HG02763 (cell line): Measurements from ENCODE around the gene AVP.
"Not testable (repeated sequence)": the region's sequence is repeated elsewhere in the genome, so short reads cannot be mapped to it uniquely, and the experiment has no call there.

Source experiments
- ATAC-seq: cut with Tn5 transposase; IDR thresholded peaks from one replicate; pipeline ENCODE4 v1.9.1; 2021; ENCODE audit warnings: mild to moderate bottlenecking, moderate library complexity; ENCODE audit not compliant: unreplicated experiment

Gene AVP

DNA sequence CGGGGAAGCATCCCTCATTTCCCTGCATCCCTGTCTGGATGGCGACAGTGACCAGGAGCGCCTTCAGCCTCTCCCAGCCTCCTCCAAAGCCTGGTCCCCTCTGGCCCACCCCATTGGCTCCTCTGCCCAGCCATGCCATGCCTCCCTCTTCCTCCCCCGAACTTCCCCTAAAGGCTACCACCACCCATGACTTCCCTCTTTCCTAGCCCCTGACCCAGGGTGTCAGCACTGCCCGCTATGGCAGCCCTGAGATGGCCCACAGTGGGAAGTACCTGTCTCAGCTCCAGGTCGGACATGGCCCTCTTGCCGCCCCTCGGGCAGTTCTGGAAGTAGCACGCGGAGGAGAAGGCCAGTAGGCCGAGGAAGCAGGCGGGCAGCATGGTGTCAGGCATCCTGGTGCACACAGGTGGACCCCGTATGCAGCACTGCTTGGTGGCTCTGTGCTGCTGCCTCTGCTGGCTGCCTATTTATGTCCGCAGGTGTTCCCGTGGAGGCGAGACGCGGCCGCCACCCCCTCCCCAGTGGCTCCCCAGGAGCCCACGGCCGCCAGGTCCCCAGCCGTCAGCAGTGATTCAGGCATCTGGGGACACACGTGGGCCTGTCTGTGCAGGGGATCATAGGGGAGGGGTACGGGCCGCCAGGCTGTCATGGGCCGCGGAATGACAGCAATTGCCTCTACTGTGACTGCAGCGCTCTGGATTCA is at the start of gene AVP:
AVP (minus strand) TSS at position 442 of the 703 bp plus-strand sequence; CDS start at position 392, 50 bp downstream.
- no peak for ATAC-seq

- no peak for ATAC-seq
These were observed 49.6 kb upstream of the AVP start for GRCh38 chr20:3134151-3134550.

DNA sequence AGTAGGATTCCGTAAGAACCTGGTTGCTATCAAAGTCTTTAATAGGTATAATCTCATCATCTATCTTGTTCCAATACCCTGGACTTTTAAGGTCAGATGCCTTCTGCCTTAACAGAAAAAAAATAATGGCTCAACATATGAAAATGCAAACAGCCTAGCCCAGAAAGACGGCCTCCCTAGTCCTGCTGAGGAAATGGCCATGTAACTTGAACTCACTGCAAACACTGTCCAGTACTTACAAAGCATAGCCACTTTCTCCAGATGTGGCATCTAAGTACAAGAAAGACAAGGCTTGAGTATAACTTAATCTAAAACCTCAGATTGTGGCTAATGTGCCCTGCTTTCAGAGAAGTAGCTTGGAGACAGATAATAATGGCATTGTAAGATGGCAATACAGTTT is 48.6 kb upstream of the AVP start:
- no peak for ATAC-seq

- ATAC-seq: no peak
These were observed 45.6 kb upstream of the AVP start for GRCh38 chr20:3130051-3130600.

- no peak for ATAC-seq
These were observed 44.6 kb upstream of the AVP start for GRCh38 chr20:3129094-3129493.

- ATAC-seq: no peak
These were observed 43.9 kb upstream of the AVP start for GRCh38 chr20:3128275-3128984.

DNA sequence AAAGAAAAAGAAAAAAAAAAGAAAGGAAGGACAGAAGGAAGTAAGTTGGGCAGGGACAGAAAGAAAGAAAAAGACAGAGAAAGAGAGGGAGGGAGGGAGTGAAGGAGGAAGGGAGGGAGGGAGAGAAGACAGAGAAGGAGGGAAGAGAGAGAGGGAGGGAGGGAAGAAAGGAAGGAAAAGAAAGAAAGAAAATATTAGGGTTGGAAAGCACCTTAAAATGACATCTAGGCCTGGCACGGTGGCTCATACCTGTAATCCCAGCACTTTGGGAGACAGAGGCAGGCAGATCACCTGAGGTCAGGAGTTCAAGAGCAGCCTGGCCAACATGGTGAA is 42.0 kb upstream of the AVP start:
- ATAC-seq: no peak

DNA sequence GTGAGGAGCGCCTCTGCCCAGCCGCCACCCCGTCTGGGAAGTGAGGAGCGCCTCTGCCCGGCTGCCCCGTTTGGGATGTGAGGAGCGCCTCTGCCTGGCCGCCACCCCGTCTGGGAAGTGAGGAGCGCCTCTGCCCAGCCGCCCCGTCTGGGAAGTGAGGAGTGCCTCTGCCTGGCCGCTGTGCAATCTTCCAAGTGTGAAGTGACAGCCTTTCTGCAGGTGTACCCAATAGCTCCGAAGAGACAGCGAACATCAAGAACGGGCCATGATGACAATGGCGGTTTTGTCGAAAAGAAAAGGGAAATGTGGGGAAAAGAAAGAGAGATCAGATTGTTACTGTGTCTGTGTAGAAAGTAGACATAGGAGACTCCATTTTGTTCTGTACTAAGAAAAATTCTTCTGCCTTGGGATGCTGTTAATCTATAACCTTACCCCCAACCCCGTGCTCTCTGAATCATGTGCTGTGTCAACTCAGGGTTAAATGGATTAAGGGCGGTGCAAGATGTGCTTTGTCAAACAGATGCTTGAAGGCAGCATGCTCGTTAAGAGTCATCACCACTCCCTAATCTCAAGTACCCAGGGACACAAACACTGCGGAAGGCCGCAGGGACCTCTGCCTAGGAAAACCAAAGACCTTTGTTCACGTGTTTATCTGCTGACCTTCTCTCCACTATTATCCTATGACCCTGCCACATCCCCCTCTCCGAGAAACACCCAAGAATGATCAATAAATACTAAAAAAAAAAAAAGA is 41.4 kb upstream of the AVP start:
- not testable (repeated sequence) for ATAC-seq

- ATAC-seq: not testable (repeated sequence)
These were observed 40.4 kb upstream of the AVP start for GRCh38 chr20:3124773-3125560.

- ATAC-seq: not testable (repeated sequence)
These were observed 39.6 kb upstream of the AVP start for GRCh38 chr20:3124163-3124562.

- ATAC-seq: no peak
These were observed 39.0 kb upstream of the AVP start for GRCh38 chr20:3123542-3123941.

DNA sequence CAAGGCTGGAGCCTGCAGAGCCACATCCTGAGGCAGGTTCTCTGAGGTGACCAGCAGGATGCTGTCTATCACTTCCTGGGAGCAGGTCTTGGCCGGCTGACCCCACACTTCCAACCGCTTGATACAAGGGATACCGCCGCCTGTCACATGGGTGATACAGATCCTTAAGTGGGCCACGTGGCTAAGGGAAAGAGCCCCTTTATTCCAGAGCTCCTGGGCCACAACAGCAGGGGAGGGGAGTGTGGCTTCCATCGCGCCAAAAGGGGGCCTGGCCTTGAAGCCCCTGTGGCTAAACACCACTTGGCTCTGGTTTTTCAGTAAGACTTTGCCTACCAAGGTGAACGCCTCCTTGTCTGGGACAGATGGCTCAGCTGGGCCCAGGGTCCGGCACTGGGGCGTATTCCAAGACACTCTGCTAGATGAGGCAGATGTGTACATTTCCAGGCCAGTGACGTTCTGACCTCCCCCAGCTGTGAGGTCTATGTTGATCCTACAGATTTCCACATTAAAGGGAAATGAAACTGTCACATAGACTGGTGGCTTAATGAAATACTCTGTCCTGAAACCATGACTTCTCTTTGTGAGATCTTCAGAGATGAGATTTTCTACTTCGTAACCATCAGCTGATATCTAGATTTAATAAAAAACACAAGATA is 37.6 kb upstream of the AVP start:
- ATAC-seq: no peak

- ATAC-seq: no peak
These were observed 36.9 kb upstream of the AVP start for GRCh38 chr20:3121271-3121911.

- ATAC-seq: no peak
These were observed 34.5 kb upstream of the AVP start for GRCh38 chr20:3119044-3119443.

GRCh38 chr20:3117839-3118379 is 33.4 kb upstream of the AVP start:
- not testable (repeated sequence) for ATAC-seq

DNA sequence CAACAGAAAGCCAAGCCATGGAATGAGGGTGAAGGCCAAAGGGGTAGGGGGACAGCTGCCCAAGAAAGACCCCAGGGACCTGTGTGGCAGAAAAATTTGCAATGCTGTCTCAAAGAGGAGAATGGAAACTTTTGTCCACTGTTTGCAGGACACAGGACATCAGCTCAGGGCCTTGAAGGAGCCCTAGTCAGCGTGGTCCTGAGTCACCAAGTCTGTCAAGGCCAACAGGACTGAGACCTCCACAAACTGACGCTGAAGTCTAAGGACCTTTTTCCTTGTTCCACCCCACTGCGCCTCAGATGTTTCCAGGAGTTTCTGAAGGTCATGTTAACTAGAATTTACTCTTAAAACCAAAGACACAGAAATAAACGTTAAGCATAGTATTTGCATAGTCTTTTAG is 31.8 kb upstream of the AVP start:
- ATAC-seq: no peak

DNA sequence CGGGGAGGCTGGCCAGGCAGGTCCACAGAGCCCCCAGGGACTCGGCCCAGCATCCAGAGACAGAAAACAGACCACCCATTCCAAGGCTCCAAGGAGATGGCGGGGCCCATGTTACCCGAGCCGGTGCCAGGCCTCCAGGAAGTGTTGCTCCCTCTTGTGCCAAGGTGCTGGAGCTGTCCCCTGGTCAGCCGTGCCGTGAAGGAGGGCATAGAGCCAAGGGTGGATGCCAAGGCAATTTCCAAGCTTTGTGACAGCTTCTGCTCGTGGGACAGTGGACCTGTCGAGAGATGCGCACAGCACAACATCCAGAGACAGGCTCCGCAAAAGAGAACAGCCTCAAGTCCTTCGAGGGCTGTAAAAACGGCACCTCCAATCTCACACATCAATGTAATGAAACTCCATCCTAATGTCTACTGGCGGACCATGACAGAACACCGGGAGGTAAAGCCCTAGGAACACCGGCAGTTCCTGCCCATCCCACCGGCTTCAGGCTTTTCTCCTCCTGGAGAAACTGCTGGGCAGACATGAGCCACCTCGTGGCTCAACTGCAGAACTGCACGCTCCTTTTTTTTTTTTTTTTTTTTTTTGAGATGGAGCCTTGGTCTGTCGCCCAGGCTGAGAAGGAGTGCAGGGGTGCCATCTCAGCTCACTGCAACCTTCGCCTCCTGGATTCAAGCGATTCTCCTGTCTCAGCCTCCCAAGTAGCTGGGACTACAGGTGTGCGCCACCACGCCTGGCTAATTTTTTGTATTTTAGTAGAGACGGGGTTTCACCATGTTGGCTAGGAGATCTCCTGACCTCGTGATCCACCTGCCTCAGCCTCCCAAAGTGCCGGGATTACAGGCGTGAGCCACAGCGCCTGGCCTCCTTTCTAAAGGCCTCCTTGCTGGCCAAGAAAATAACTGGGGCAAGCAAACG is 30.9 kb upstream of the AVP start:
- no peak for ATAC-seq

DNA sequence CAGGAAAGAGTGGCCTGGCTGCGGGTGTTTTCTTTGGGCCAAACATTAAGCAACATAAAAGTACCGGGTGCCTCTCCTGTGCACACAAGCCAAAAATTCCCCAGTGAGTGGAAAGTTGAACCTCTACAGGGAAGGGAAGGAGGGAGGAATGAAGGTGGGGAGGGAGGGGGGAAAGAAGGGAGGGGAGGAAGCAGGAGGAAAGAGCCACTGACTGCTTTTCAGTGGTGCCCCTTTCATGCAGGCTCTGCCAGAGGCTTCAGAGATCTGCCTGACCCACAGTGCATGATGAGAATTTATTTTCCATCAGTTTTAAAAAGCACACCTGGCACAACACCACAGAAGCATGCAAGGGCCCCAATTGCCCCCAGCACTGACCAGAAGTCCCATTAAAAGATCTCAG is 27.5 kb upstream of the AVP start:
- no peak for ATAC-seq

DNA sequence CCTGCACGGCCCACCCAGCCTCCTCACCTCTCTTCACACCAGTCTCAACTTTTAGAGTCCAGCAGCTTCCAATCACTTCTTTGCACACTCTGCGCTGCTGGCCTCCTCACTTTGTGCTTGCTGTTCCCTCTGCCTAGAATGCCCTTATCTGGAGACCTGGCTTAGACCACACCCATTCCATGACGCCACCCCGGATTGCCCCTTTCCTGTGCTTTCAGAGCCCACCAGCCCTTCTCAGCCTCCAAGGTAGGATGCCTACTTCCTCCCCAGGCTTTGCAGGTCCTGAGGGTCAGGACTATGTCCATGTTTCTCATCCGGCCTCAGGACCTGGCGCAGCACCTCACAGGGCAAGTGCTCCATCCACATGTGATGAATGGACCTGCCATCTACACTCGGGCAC is 27.0 kb upstream of the AVP start:
- ATAC-seq: no peak
